HEK293 (cell line): ENCODE data around the gene OR5B12.

Experiments used
- BCL11A ChIP-seq: fragments of 450-650 bp; formaldehyde crosslinking; IDR thresholded peaks from 2 replicates; pipeline ENCODE4 v1.5.1; 2016; ENCODE audit warnings: low read depth, missing biosample characterization, missing genetic modification characterization
- CTCF ChIP-seq: fragments of 450-650 bp; formaldehyde crosslinking; IDR thresholded peaks from 2 replicates; pipeline ENCODE4 v1.5.1; 2016; ENCODE audit warnings: missing biosample characterization, missing genetic modification characterization
- MEIS1 ChIP-seq: sonication (generic); formaldehyde crosslinking; IDR thresholded peaks from 2 replicates; pipeline ENCODE4 v1.8.1; 2022; ENCODE audit warnings: missing genetic modification reagents, mild to moderate bottlenecking, borderline replicate concordance
- YY1 ChIP-seq: fragments of 450-650 bp; formaldehyde crosslinking; IDR thresholded peaks from 2 replicates; pipeline ENCODE4 v1.5.1; 2018; ENCODE audit warnings: missing biosample characterization, missing genetic modification characterization
- ZBTB21 ChIP-seq: fragments of 450-650 bp; formaldehyde crosslinking; IDR thresholded peaks from 2 replicates; pipeline ENCODE4 v1.5.1; 2017; ENCODE audit warnings: missing biosample characterization, missing genetic modification characterization
- ZNF133 ChIP-seq: fragments of 450-650 bp; formaldehyde crosslinking; IDR thresholded peaks from 2 replicates; pipeline ENCODE4 v1.5.1; 2016; ENCODE audit warnings: missing biosample characterization, missing genetic modification characterization
- ZNF140 ChIP-seq: fragments of 450-650 bp; formaldehyde crosslinking; IDR thresholded peaks from 2 replicates; pipeline ENCODE4 v1.5.1; 2016; ENCODE audit warnings: missing biosample characterization, missing genetic modification characterization
- ZNF513 ChIP-seq: fragments of 450-650 bp; IDR thresholded peaks from 2 replicates; pipeline ENCODE4 v1.5.1; 2018; ENCODE audit warnings: missing biosample characterization, missing genetic modification characterization
- ZNF785 ChIP-seq: fragments of 450-650 bp; formaldehyde crosslinking; IDR thresholded peaks from 2 replicates; pipeline ENCODE4 v1.5.1; 2016; ENCODE audit warnings: missing biosample characterization, missing genetic modification characterization
- ZXDB ChIP-seq: fragments of 450-650 bp; formaldehyde crosslinking; IDR thresholded peaks from 2 replicates; pipeline ENCODE4 v1.5.1; 2016; ENCODE audit warnings: missing biosample characterization, missing genetic modification characterization

GRCh38 chr11:58451585-58451984 is 9.5 kb upstream of the OR5B12 start:
- TF ChIP-seq YY1 (no peak), ZNF133 (no peak), ZNF513 (tag by site-specific recombination) (no peak), CTCF (tag by site-specific recombination) (no peak), ZXDB (tag by site-specific recombination) (no peak), ZNF785 (tag by site-specific recombination) (no peak), BCL11A (tag by site-specific recombination) (no peak), MEIS1 (CRISPR knock-in tag) (no peak), ZBTB21 (no peak), ZNF140 (tag by site-specific recombination) (no peak)
